Neural progenitor cell (in vitro differentiated cells): ENCODE results near the gene POLR1F.

Experiments
- CTCF ChIP-seq: fragments of 200-600 bp; sonication (generic); IDR thresholded peaks from 2 replicates; pipeline ENCODE4 v1.5.1; 2017; ENCODE audit warnings: antibody characterized with exemption, mild to moderate bottlenecking
- EZH2 ChIP-seq: fragments of 200-600 bp; sonication (generic); IDR thresholded peaks from 2 replicates; pipeline ENCODE4 v1.6.1; 2017; ENCODE audit warnings: antibody characterized with exemption, mild to moderate bottlenecking, moderate library complexity
- EZH2phosphoT487 ChIP-seq: fragments of 200-600 bp; sonication (generic); IDR thresholded peaks from 2 replicates; pipeline ENCODE4 v1.6.1; 2017; ENCODE audit warnings: antibody characterized with exemption

- no peak for TF ChIP-seq CTCF
- no peak for TF ChIP-seq EZH2
- TF ChIP-seq EZH2phosphoT487 = no peak
Observed at GRCh38 chr7:19648791-19649190, 60.0 kb downstream of the POLR1F start.
